Thyroid gland (tissue), 4 donors: ENCODE measurements around the gene MIA2. TPM values are rescaled to one million over a fixed set of nuclear protein-coding genes. Genes with fewer than 3 reads are reported as not detected.

Experiments used
- DNase-seq, 2 donors: peaks; one replicate each; pipeline ENCODE4 v3.0.0-alpha.2; 2019
- H3K27ac ChIP-seq, 3 donors: fragments of 200-600 bp; sonication (generic); 1 replicate in 2 of 3; 2 replicates in 1 of 3; pipeline ENCODE4 v1.5.1; 2016 to 2019; ENCODE audit warnings: mild to moderate bottlenecking in 1 of 3, moderate library complexity in 1 of 3
- H3K27me3 ChIP-seq: fragments of 200-600 bp; sonication (generic); one replicate; pipeline ENCODE4 v1.5.1; 2019
- H3K36me3 ChIP-seq, 2 donors: fragments of 200-600 bp; sonication (generic); one replicate each; pipeline ENCODE4 v1.5.1; 2016 to 2019
- H3K4me1 ChIP-seq, 2 donors: fragments of 200-600 bp; sonication (generic); one replicate each; pipeline ENCODE4 v1.5.1; 2017 to 2019
- H3K4me3 ChIP-seq, 3 donors: fragments of 200-600 bp; sonication (generic); replicated peaks in 1 of 3; 1 replicate in 2 of 3; 2 replicates in 1 of 3; pipeline ENCODE4 v1.5.1; 2016; ENCODE audit warnings: mild to moderate bottlenecking in 1 of 3
- H3K9me3 ChIP-seq: fragments of 200-600 bp; sonication (generic); one replicate; pipeline ENCODE4 v1.5.1; 2017
- CTCF ChIP-seq, 6 experiments: fragments of 200-600 bp in 3 of 6; fragments of 450-650 bp in 3 of 6; sonication (generic) in 3 of 6; IDR thresholded peaks; one replicate each; pipeline ENCODE4 v1.5.1; 2016 to 2019; ENCODE audit warnings: antibody characterized with exemption in 6 of 6, mild to moderate bottlenecking in 2 of 6, inconsistent platforms in 1 of 6, moderate library complexity in 1 of 6
- POLR2A ChIP-seq, 2 donors: fragments of 450-650 bp; IDR thresholded peaks; one replicate each; pipeline ENCODE4 v1.6.1; 2017; ENCODE audit warnings: antibody characterized with exemption in 2 of 2, mild to moderate bottlenecking in 2 of 2, moderate library complexity in 1 of 2
- WGBS, 2 donors: methylation state at CpG; one replicate each; pipeline ENCODE4 v1.1.5; 2017; 5-methylcytosine and 5-hydroxymethylcytosine counted together
- intact Hi-C: fragments of 100-400 bp; cut with DNase I; formaldehyde crosslinking; loops from one replicate; pipeline ENCODE4 v1.15.1; 2023
- total RNA-seq, 4 donors: library from RNA; depleted of rRNA; stranded (reverse); fragments of >200 nt; gene quantifications; one replicate each; pipeline ENCODE4 v1.2.3, GENCODE V29; 2016

Gene MIA2
- total RNA-seq, 4 donors from 2014 or later, result 41.6 to 49.1 (median 45.6) TPM

- Histone ChIP-seq H3K4me1 (peaks cover 10 to 15% of the 10 kb centered on the region in 2 donors), H3K27me3 (no peaks in the 10 kb centered on the region), H3K27ac (no peak overlapping the region), H3K4me3 (no peak overlapping the region), H3K36me3 (no peaks in the 10 kb centered on the region), H3K9me3 (no peaks in the 10 kb centered on the region)
- TF ChIP-seq CTCF (IDR thresholded peaks at IDR 0.05) (no peak), POLR2A (IDR thresholded peaks at IDR 0.05) (no peak)
- WGBS, 2 donors, result 91 to 94% methylated on average over 6 to 7 of the region's 7 CpGs
- intact Hi-C loops, result loop anchor here (10.0 kb wide), 1 partner anchor 159 kb away; the partner anchor contains the start of gene SEC23A
- no peak for DNase-seq
Observed at GRCh38 chr14:39264057-39264456, 30.3 kb downstream of the MIA2 start.

- TF ChIP-seq CTCF (IDR thresholded peaks at IDR 0.05) (no peak), POLR2A (IDR thresholded peaks at IDR 0.05) (no peak)
- no peaks in the 10 kb centered on the region for H3K9me3 ChIP-seq
- WGBS, 2 donors, result 85 to 97% methylated on average over 1 of the region's 1 CpG
- H3K27me3 ChIP-seq, result no peaks in the 10 kb centered on the region
- DNase-seq, result no peak
- H3K36me3 ChIP-seq, result no peaks in the 10 kb centered on the region
- peaks cover 10 to 19% of the 10 kb centered on the region in 2 donors for H3K4me1 ChIP-seq
- H3K4me3 ChIP-seq, result no peak overlapping the region
- H3K27ac ChIP-seq, result no peak overlapping the region
- intact Hi-C loops, result loop anchor here (10.0 kb wide), 1 partner anchor 160 kb away; the partner anchor contains the start of gene SEC23A
Observed at GRCh38 chr14:39264558-39264957, 30.8 kb downstream of the MIA2 start.

- H3K4me3 ChIP-seq, result peak overlapping the region in 2 of 3 donors; percentile 33 to 87
- peak overlapping the region in 1 of 3 donors; percentile 99 for H3K27ac ChIP-seq
- H3K4me1 ChIP-seq, result peaks cover 10 to 19% of the 10 kb centered on the region in 2 donors
- 2 to 5% methylated on average over 2 of the region's 2 CpGs for WGBS, 2 donors
- DNase-seq, result no peak
- no peaks in the 10 kb centered on the region for H3K36me3 ChIP-seq
- intact Hi-C loops, result loop anchor here (10.0 kb wide), 1 partner anchor 160 kb away; the partner anchor contains the start of gene SEC23A
- TF ChIP-seq POLR2A (IDR thresholded peaks at IDR 0.05), result no peak
- TF ChIP-seq CTCF (IDR thresholded peaks at IDR 0.05), result no peak
- H3K9me3 ChIP-seq, result no peaks in the 10 kb centered on the region
- no peaks in the 10 kb centered on the region for H3K27me3 ChIP-seq
Observed at GRCh38 chr14:39265033-39265432, 31.3 kb downstream of the MIA2 start.

GRCh38 chr14:39265806-39266524 lies 32.2 kb downstream of the MIA2 start:
- WGBS, 2 donors, result 6 to 15% methylated on average over 14 of the region's 14 CpGs
- peak in 1 of 6 experiments; percentile 9 for TF ChIP-seq CTCF (IDR thresholded peaks at IDR 0.05)
- TF ChIP-seq POLR2A (IDR thresholded peaks at IDR 0.05), result no peak
- intact Hi-C loops, result loop anchor here (10.0 kb wide), 1 partner anchor 161 kb away; the partner anchor contains the start of gene SEC23A

GRCh38 chr14:39266525-39266870 lies 32.8 kb downstream of the MIA2 start:
- Histone ChIP-seq H3K27ac (peak overlapping the region; percentile 91 to 99 (median 99)), H3K4me3 (peak overlapping the region; percentile 71 to 87 (median 75)), H3K36me3 (no peaks in the 10 kb centered on the region), H3K9me3 (no peaks in the 10 kb centered on the region), H3K4me1 (peaks cover 10 to 19% of the 10 kb centered on the region in 2 donors), H3K27me3 (no peaks in the 10 kb centered on the region)
- WGBS, 2 donors, result 0% methylated on average over 2 to 9 of the region's 31 CpGs
- intact Hi-C loops, result loop anchor here (10.0 kb wide), 1 partner anchor 162 kb away; the partner anchor contains the start of gene SEC23A
- DNase-seq, result peak; percentile 66 to 73
- no peak for TF ChIP-seq POLR2A (IDR thresholded peaks at IDR 0.05)
- TF ChIP-seq CTCF (IDR thresholded peaks at IDR 0.05), result no peak

More at GRCh38 chr14:39265806-39266524, 32.2 kb downstream of the MIA2 start:
- H3K36me3 ChIP-seq, result no peaks in the 10 kb centered on the region
- DNase-seq, result no peak
- H3K4me1 ChIP-seq, result peaks cover 10 to 19% of the 10 kb centered on the region in 2 donors
- H3K9me3 ChIP-seq, result no peaks in the 10 kb centered on the region
- H3K4me3 ChIP-seq, result peak overlapping the region; percentile 71 to 87 (median 75)
- peak overlapping the region; percentile 91 to 99 (median 99) for H3K27ac ChIP-seq
- no peaks in the 10 kb centered on the region for H3K27me3 ChIP-seq
